ENCODE results near the gene PCNX2.
"Not testable (repeated sequence)": the region's sequence is repeated elsewhere in the genome, so short reads cannot be mapped to it uniquely, and the experiment has no call there.

The PCNX2 gene

GRCh38 chr1:233027046-233027445, 268.5 kb downstream of the PCNX2 start:
- in situ Hi-C loops (cut with MboI; ENCODE audit: low sequenced_read_pairs) = no loop called here

GRCh38 chr1:233025567-233025966, 270.0 kb downstream of the PCNX2 start:
- in situ Hi-C loops (cut with MboI; ENCODE audit: low sequenced_read_pairs) = no loop called here

GRCh38 chr1:233025157-233025556, 270.4 kb downstream of the PCNX2 start:
- in situ Hi-C loops (cut with MboI; ENCODE audit: low sequenced_read_pairs) = no loop called here

GRCh38 chr1:233024199-233024598, 271.3 kb downstream of the PCNX2 start:
- in situ Hi-C loops (cut with MboI; ENCODE audit: low sequenced_read_pairs) = no loop called here

GRCh38 chr1:233022246-233022645, 273.3 kb downstream of the PCNX2 start:
- in situ Hi-C loops (cut with MboI; ENCODE audit: low sequenced_read_pairs) = no loop called here

GRCh38 chr1:233020426-233020825, 275.1 kb downstream of the PCNX2 start:
- in situ Hi-C loops (cut with MboI; ENCODE audit: low sequenced_read_pairs) = no loop called here

GRCh38 chr1:233019778-233020325, 275.7 kb downstream of the PCNX2 start:
- in situ Hi-C loops (cut with MboI; ENCODE audit: low sequenced_read_pairs) = no loop called here

- in situ Hi-C loops (cut with MboI; ENCODE audit: low sequenced_read_pairs) = no loop called here
Observed at GRCh38 chr1:233019083-233019482, 276.4 kb downstream of the PCNX2 start.

GRCh38 chr1:233016798-233017197, 278.7 kb downstream of the PCNX2 start:
- in situ Hi-C loops (cut with MboI; ENCODE audit: low sequenced_read_pairs) = no loop called here

- in situ Hi-C loops (cut with MboI; ENCODE audit: low sequenced_read_pairs) = no loop called here
Observed at GRCh38 chr1:233015965-233016364, 279.6 kb downstream of the PCNX2 start.

- in situ Hi-C loops (cut with MboI; ENCODE audit: low sequenced_read_pairs) = no loop called here
Observed at GRCh38 chr1:233012021-233012420, 283.5 kb downstream of the PCNX2 start.

GRCh38 chr1:233010146-233010545, 285.4 kb downstream of the PCNX2 start:
- in situ Hi-C loops (cut with MboI; ENCODE audit: low sequenced_read_pairs) = no loop called here

- in situ Hi-C loops (cut with MboI; ENCODE audit: low sequenced_read_pairs) = no loop called here
Observed at GRCh38 chr1:233006541-233006973, 289.0 kb downstream of the PCNX2 start.

GRCh38 chr1:233006108-233006507, 289.4 kb downstream of the PCNX2 start:
- in situ Hi-C loops (cut with MboI; ENCODE audit: low sequenced_read_pairs) = no loop called here

GRCh38 chr1:233005703-233006102, 289.8 kb downstream of the PCNX2 start:
- in situ Hi-C loops (cut with MboI; ENCODE audit: low sequenced_read_pairs) = no loop called here

GRCh38 chr1:233005156-233005555, 290.4 kb downstream of the PCNX2 start:
- in situ Hi-C loops (cut with MboI; ENCODE audit: low sequenced_read_pairs) = no loop called here

GRCh38 chr1:233004451-233004850, 291.1 kb downstream of the PCNX2 start:
- in situ Hi-C loops (cut with MboI; ENCODE audit: low sequenced_read_pairs) = no loop called here

GRCh38 chr1:233003638-233004037, 291.9 kb downstream of the PCNX2 start:
- in situ Hi-C loops (cut with MboI; ENCODE audit: low sequenced_read_pairs) = not testable (repeated sequence)

GRCh38 chr1:232999956-233000625, 295.4 kb downstream of the PCNX2 start:
- in situ Hi-C loops (cut with MboI; ENCODE audit: low sequenced_read_pairs) = no loop called here

- in situ Hi-C loops (cut with MboI; ENCODE audit: low sequenced_read_pairs) = no loop called here
Observed at GRCh38 chr1:232998646-232999045, 296.9 kb downstream of the PCNX2 start.

- in situ Hi-C loops (cut with MboI; ENCODE audit: low sequenced_read_pairs) = no loop called here
Observed at GRCh38 chr1:232998138-232998537, 297.4 kb downstream of the PCNX2 start.

- in situ Hi-C loops (cut with MboI; ENCODE audit: low sequenced_read_pairs) = no loop called here
Observed at GRCh38 chr1:232996143-232996542, 299.4 kb downstream of the PCNX2 start.

GRCh38 chr1:232995189-232995588, 300.3 kb downstream of the PCNX2 start:
- in situ Hi-C loops (cut with MboI; ENCODE audit: low sequenced_read_pairs) = no loop called here
